ENCODE results near the gene WBP4. TPM values are rescaled to one million over a fixed set of nuclear protein-coding genes. Genes with fewer than 3 reads are reported as not detected.

Gene WBP4
- polyA plus RNA-seq, 2 of the 4 experiments (the other 2 are of a cell fraction) = 9.0 to 13.9 TPM

- TF ChIP-seq HOXB5 (CRISPR knock-in tag; IDR thresholded peaks at IDR 0.05) = no peak
- no peak for TF ChIP-seq RNF2 (IDR thresholded peaks at IDR 0.05; ENCODE audit: borderline replicate concordance, low read depth)
- no peak for TF ChIP-seq ZC3H11A (IDR thresholded peaks at IDR 0.05)
- TF ChIP-seq ESRRA (IDR thresholded peaks at IDR 0.05; ENCODE audit: borderline replicate concordance, low read length) = no peak
- TF ChIP-seq CEBPB (IDR thresholded peaks at IDR 0.05) = no peak
- TF ChIP-seq RARB (CRISPR knock-in tag; IDR thresholded peaks at IDR 0.05) = no peak
- TF ChIP-seq FOSB (CRISPR knock-in tag; IDR thresholded peaks at IDR 0.05) = no peak
- TF ChIP-seq, protein P1, sequence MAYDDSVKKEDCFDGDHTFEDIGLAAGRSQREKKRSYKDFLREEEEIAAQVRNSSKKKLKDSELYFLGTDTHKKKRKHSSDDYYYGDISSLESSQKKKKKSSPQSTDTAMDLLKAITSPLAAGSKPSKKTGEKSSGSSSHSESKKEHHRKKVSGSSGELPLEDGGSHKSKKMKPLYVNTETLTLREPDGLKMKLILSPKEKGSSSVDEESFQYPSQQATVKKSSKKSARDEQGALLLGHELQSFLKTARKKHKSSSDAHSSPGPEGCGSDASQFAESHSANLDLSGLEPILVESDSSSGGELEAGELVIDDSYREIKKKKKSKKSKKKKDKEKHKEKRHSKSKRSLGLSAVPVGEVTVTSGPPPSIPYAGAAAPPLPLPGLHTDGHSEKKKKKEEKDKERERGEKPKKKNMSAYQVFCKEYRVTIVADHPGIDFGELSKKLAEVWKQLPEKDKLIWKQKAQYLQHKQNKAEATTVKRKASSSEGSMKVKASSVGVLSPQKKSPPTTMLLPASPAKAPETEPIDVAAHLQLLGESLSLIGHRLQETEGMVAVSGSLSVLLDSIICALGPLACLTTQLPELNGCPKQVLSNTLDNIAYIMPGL (CRISPR knock-in tag; IDR thresholded peaks at IDR 0.05; ENCODE audit: borderline replicate concordance) = no peak
- WGBS (ENCODE audit: missing lambda C conversion rate) = 86% methylated on average over 2 of the region's 2 CpGs
- DNase-seq (ENCODE audit: low read depth in 1 of 2, low spot score in 1 of 2) (no peak), FAIRE-seq (no peak), ATAC-seq (no peak)
- Histone ChIP-seq H3K4me2 (no peak overlapping the region), H3K9me3 (no peaks in the 10 kb centered on the region), H3K27ac (no peak overlapping the region), H3K4me3 (no peak overlapping the region), H3K4me1 (no peaks in the 10 kb centered on the region)
- ChIA-PET POLR2A (no interaction called here), CTCF (interaction anchor here (1.2 kb wide), 1 partner anchor 49 kb away, joined by 3 read pairs; no protein-coding TSS in a partner anchor)
Measured at GRCh38 chr13:41122838-41123237, 61.5 kb downstream of the WBP4 start.

DNA sequence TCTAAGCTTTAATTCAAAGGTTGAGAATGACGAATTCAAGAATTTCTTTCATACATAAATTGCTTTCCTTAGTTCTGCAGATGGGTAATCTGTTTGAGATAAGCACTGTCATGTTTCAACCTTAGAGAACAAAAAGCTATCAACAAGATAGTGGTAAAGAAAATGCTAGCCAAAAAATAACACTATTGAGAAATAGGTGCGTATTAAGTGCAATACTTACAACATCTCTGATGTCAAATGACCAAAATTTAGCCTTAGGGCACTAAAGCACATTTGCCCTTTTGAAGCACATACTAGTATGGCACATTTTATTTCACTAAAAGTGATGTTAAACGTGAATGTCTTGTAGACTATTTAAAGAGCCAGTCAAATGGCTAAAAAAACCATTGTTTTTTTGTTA lies 66.4 kb downstream of the WBP4 start:
- DNase-seq (ENCODE audit: low read depth in 1 of 2, low spot score in 1 of 2) = no peak
- TF ChIP-seq, protein P2, sequence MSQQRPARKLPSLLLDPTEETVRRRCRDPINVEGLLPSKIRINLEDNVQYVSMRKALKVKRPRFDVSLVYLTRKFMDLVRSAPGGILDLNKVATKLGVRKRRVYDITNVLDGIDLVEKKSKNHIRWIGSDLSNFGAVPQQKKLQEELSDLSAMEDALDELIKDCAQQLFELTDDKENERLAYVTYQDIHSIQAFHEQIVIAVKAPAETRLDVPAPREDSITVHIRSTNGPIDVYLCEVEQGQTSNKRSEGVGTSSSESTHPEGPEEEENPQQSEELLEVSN (IDR thresholded peaks at IDR 0.05; ENCODE audit: borderline replicate concordance, low read depth) = no peak
- TF ChIP-seq HDAC2 (IDR thresholded peaks at IDR 0.05) (no peak), FOXS1 (CRISPR knock-in tag; IDR thresholded peaks at IDR 0.05) (no peak), RCOR1 (IDR thresholded peaks at IDR 0.05; ENCODE audit: low read depth, low read length) (no peak), POLR2AphosphoS2 (conservative IDR thresholded peaks at IDR 0.05; ENCODE audit: low read length) (no peak), NFE2L2 (conservative IDR thresholded peaks at IDR 0.05; ENCODE audit: low read length) (no peak), CBX8 (IDR thresholded peaks at IDR 0.05) (no peak), ESRRA (IDR thresholded peaks at IDR 0.05; ENCODE audit: borderline replicate concordance, low read length) (no peak), SREBF2 (IDR thresholded peaks at IDR 0.05) (no peak), TP53 (CRISPR knock-in tag; IDR thresholded peaks at IDR 0.05) (no peak), RFX5 (IDR thresholded peaks at IDR 0.05) (no peak), BCL3 (IDR thresholded peaks at IDR 0.05) (no peak), NR3C1 (IDR thresholded peaks at IDR 0.05) (no peak)
- TF ChIP-seq, protein P3, sequence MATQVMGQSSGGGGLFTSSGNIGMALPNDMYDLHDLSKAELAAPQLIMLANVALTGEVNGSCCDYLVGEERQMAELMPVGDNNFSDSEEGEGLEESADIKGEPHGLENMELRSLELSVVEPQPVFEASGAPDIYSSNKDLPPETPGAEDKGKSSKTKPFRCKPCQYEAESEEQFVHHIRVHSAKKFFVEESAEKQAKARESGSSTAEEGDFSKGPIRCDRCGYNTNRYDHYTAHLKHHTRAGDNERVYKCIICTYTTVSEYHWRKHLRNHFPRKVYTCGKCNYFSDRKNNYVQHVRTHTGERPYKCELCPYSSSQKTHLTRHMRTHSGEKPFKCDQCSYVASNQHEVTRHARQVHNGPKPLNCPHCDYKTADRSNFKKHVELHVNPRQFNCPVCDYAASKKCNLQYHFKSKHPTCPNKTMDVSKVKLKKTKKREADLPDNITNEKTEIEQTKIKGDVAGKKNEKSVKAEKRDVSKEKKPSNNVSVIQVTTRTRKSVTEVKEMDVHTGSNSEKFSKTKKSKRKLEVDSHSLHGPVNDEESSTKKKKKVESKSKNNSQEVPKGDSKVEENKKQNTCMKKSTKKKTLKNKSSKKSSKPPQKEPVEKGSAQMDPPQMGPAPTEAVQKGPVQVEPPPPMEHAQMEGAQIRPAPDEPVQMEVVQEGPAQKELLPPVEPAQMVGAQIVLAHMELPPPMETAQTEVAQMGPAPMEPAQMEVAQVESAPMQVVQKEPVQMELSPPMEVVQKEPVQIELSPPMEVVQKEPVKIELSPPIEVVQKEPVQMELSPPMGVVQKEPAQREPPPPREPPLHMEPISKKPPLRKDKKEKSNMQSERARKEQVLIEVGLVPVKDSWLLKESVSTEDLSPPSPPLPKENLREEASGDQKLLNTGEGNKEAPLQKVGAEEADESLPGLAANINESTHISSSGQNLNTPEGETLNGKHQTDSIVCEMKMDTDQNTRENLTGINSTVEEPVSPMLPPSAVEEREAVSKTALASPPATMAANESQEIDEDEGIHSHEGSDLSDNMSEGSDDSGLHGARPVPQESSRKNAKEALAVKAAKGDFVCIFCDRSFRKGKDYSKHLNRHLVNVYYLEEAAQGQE (IDR thresholded peaks at IDR 0.05) = no peak
- Histone ChIP-seq H3K27ac (no peak overlapping the region), H3K4me2 (no peak overlapping the region), H3K9me3 (no peaks in the 10 kb centered on the region), H3K4me3 (no peak overlapping the region), H3K4me1 (peaks cover 11% of the 10 kb centered on the region; the same call in 2 of the 3 replicates)
- 71% methylated on average over 3 of the region's 3 CpGs for WGBS (ENCODE audit: missing lambda C conversion rate)
- no peak for ATAC-seq
- no peak for FAIRE-seq
- ChIA-PET POLR2A (no interaction called here), CTCF (interaction anchor here (1.2 to 1.7 kb wide), 2 partner anchors 8 to 95 kb away, joined by 3 to 5 read pairs; no protein-coding TSS in a partner anchor)

Measured in A549 (cell line).